ENCODE measurements around the gene TMEM9B.
A peak's percentile ranks its signal among the peaks of the same experiment; 100 is the strongest.

The TMEM9B gene

GRCh38 chr11:9004183-9004926 lies 40.1 kb upstream of the TMEM9B start:
- H3K27ac Mint-ChIP-seq = no peak overlapping the region
- TF ChIP-seq CTCF (IDR thresholded peaks at IDR 0.05) = no peak
- peak; percentile 66 for DNase-seq
- H3K4me1 Mint-ChIP-seq = peaks cover 13% of the 10 kb centered on the region
- peak overlapping the region; percentile 73 for H3K4me3 Mint-ChIP-seq
- H3K27me3 Mint-ChIP-seq (ENCODE audit: low read depth, poor library complexity) = peaks cover 94% of the 10 kb centered on the region
- H3K36me3 Mint-ChIP-seq (ENCODE audit: low read depth) = no peaks in the 10 kb centered on the region
- no peaks in the 10 kb centered on the region for H3K9me3 Mint-ChIP-seq

- Mint-ChIP-seq H3K27me3 (ENCODE audit: low read depth, poor library complexity) (peaks cover 94% of the 10 kb centered on the region), H3K9me3 (no peaks in the 10 kb centered on the region), H3K27ac (no peak within 1 kb of the TSS), H3K4me3 (peak within 1 kb of the TSS; percentile 82), H3K4me1 (peaks cover 13% of the 10 kb centered on the region), H3K36me3 (ENCODE audit: low read depth) (no peaks in the 10 kb centered on the region)
- no peak for TF ChIP-seq CTCF (IDR thresholded peaks at IDR 0.05)
- peak; percentile 86 for DNase-seq
Measured at GRCh38 chr11:9003573-9004182, 39.4 kb upstream of the TMEM9B start, which contains the start of gene NRIP3. TSS of gene NRIP3 (minus strand) at chr11:9004001. CDS start at chr11:9003935, 66 bp downstream.

- Mint-ChIP-seq H3K4me1 (peaks cover 13% of the 10 kb centered on the region), H3K27ac (no peak overlapping the region), H3K9me3 (no peaks in the 10 kb centered on the region), H3K36me3 (ENCODE audit: low read depth) (no peaks in the 10 kb centered on the region), H3K27me3 (ENCODE audit: low read depth, poor library complexity) (peaks cover 94% of the 10 kb centered on the region), H3K4me3 (peak overlapping the region; percentile 82)
- no peak for TF ChIP-seq CTCF (IDR thresholded peaks at IDR 0.05)
- peak; percentile 16 for DNase-seq
Measured at GRCh38 chr11:9002920-9003572, 38.8 kb upstream of the TMEM9B start.

GRCh38 chr11:9001736-9002135 lies 37.5 kb upstream of the TMEM9B start:
- peaks cover 83% of the 10 kb centered on the region for H3K27me3 Mint-ChIP-seq (ENCODE audit: low read depth, poor library complexity)
- no peak for DNase-seq
- H3K4me1 Mint-ChIP-seq = peaks cover 13% of the 10 kb centered on the region
- no peaks in the 10 kb centered on the region for H3K36me3 Mint-ChIP-seq (ENCODE audit: low read depth)
- TF ChIP-seq CTCF (IDR thresholded peaks at IDR 0.05) = no peak
- H3K4me3 Mint-ChIP-seq = no peak overlapping the region
- H3K27ac Mint-ChIP-seq = no peak overlapping the region
- no peaks in the 10 kb centered on the region for H3K9me3 Mint-ChIP-seq

GRCh38 chr11:8998017-8998416 lies 33.8 kb upstream of the TMEM9B start:
- peaks cover under 1% of the 10 kb centered on the region for H3K4me1 Mint-ChIP-seq
- no peak for DNase-seq
- H3K27ac Mint-ChIP-seq = no peak overlapping the region
- no peaks in the 10 kb centered on the region for H3K36me3 Mint-ChIP-seq (ENCODE audit: low read depth)
- no peaks in the 10 kb centered on the region for H3K9me3 Mint-ChIP-seq
- no peak for TF ChIP-seq CTCF (IDR thresholded peaks at IDR 0.05)
- H3K4me3 Mint-ChIP-seq = no peak overlapping the region
- H3K27me3 Mint-ChIP-seq (ENCODE audit: low read depth, poor library complexity) = peaks cover 58% of the 10 kb centered on the region
